Measurements from ENCODE around the gene TSPOAP1.

DNA sequence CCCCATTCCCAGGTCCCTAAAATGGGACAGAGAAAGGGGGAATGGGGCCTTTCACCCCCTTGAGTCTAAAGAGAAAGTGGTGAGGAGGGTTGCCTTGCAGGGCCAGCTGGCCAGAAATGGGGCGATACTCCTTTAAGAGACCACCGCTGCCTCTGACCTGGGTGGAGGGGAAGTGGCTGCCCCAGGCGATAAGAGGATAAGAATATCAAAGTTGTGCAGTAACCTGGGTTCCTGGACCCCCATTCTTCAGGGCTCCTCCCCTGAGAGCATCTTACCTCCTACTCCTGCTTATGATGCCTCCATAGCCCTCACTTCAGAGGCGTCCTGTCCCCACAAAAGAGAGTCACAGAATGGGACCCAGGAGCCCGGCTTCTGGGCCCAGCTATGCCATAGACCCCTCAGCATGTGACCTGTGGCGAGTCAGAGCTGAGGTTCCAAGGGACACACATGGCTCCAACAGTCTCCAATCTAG is 5.2 kb upstream of the TSPOAP1 start:
- TF ChIP-seq, protein P1, sequence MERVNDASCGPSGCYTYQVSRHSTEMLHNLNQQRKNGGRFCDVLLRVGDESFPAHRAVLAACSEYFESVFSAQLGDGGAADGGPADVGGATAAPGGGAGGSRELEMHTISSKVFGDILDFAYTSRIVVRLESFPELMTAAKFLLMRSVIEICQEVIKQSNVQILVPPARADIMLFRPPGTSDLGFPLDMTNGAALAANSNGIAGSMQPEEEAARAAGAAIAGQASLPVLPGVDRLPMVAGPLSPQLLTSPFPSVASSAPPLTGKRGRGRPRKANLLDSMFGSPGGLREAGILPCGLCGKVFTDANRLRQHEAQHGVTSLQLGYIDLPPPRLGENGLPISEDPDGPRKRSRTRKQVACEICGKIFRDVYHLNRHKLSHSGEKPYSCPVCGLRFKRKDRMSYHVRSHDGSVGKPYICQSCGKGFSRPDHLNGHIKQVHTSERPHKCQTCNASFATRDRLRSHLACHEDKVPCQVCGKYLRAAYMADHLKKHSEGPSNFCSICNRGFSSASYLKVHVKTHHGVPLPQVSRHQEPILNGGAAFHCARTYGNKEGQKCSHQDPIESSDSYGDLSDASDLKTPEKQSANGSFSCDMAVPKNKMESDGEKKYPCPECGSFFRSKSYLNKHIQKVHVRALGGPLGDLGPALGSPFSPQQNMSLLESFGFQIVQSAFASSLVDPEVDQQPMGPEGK (CRISPR knock-in tag; IDR thresholded peaks at IDR 0.05; ENCODE audit: borderline replicate concordance): no peak
- no peak for TF ChIP-seq PPARA (CRISPR knock-in tag; IDR thresholded peaks at IDR 0.05; ENCODE audit: borderline replicate concordance)
